Measurements from ENCODE around the gene GUCD1. TPM values are rescaled to one million over a fixed set of nuclear protein-coding genes. Genes with fewer than 3 reads are reported as not detected.

The GUCD1 gene
- total and polyA plus RNA-seq, 12 donors, result 75.4 to 162 (median 112) TPM

DNA sequence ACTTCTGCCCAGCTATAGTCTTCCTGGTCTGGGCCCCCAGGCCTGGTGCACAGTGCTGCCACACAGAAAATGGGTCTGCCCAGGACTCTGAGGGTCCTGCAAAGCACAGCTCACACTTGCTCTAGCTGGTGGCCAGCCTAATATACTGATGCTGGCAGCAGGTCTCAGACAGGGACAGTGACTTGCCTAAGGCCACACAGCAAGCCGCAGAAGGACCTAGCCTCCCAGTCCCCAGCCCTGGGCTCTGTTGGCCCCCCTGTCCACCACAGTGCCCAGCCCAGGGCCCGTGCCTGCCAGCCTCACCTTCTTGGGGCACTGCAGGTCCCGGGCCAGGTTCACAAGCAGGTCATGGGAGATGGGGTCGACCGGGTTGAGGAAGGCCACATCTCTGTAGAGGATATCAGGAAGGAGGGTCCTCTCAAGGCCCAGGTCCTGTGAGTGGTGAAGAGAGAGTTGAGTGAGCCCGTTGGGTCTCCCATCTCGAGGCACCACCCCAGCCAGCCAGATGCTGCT lies 34.6 kb upstream of the GUCD1 start:
- intact Hi-C loops (cut with DNase I), result no loop called here
- DNase-seq, result no peak
- H3K36me3 ChIP-seq (replicated peaks in 1 of 2), result no peaks in the 10 kb centered on the region
- 83 to 95% (median 91%) methylated on average over 2 to 7 of the region's 7 CpGs for WGBS, 4 donors
- no peaks in the 10 kb centered on the region for H3K9me3 ChIP-seq (replicated peaks in 1 of 3)
- TF ChIP-seq, protein P1, sequence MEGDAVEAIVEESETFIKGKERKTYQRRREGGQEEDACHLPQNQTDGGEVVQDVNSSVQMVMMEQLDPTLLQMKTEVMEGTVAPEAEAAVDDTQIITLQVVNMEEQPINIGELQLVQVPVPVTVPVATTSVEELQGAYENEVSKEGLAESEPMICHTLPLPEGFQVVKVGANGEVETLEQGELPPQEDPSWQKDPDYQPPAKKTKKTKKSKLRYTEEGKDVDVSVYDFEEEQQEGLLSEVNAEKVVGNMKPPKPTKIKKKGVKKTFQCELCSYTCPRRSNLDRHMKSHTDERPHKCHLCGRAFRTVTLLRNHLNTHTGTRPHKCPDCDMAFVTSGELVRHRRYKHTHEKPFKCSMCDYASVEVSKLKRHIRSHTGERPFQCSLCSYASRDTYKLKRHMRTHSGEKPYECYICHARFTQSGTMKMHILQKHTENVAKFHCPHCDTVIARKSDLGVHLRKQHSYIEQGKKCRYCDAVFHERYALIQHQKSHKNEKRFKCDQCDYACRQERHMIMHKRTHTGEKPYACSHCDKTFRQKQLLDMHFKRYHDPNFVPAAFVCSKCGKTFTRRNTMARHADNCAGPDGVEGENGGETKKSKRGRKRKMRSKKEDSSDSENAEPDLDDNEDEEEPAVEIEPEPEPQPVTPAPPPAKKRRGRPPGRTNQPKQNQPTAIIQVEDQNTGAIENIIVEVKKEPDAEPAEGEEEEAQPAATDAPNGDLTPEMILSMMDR (IDR thresholded peaks at IDR 0.05), result no peak
- no peak for TF ChIP-seq POLR2A (IDR thresholded peaks at IDR 0.05)
- H3K27me3 ChIP-seq, result no peaks in the 10 kb centered on the region
- H3K4me3 ChIP-seq, result no peak overlapping the region
- no peak overlapping the region for H3K27ac ChIP-seq
- H3K4me1 ChIP-seq (replicated peaks in 1 of 2), result peaks cover 3 to 4% of the 10 kb centered on the region in 2 donors

DNA sequence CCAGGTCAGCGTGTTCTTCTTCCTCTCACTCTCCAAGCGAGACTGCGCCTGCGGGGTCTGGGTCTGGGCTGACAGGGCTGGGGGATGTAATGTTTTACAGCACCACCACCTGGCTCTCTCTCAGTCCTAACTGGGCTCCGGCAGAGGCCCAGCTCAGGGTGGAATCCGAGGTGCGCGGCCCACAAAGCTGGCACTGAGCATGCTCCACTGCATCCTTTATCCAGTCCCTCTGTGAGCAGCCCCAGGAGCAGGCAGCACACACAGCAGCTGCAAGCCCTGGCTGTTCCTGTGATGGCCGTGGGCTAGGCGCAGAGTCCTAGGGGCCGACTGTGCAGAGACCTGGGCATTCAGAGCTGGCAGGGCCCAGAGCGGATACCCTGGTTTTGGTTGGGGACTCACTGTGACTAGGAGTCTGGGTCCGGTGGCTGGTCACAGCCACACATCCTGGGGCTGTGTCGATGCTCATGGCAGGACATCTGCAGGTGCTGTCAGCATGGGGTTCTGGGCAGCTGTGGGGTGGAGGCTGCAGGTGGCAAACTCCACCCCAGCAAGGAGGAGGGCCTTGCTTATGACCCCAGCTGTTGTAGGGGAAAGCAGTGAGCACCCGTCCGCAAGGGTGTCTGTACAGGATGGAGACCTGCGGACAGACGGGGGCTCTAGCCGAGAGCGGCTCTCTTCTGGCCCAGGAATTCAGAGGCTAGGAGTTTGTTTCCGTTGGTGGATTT lies 34.0 kb upstream of the GUCD1 start:
- intact Hi-C loops (cut with DNase I), result no loop called here
- Histone ChIP-seq H3K36me3 (replicated peaks in 1 of 2) (no peaks in the 10 kb centered on the region), H3K27ac (no peak overlapping the region), H3K9me3 (replicated peaks in 1 of 3) (no peaks in the 10 kb centered on the region), H3K27me3 (no peaks in the 10 kb centered on the region), H3K4me3 (no peak overlapping the region), H3K4me1 (replicated peaks in 1 of 2) (peaks cover 3 to 4% of the 10 kb centered on the region in 2 donors)
- peak in 1 of 7 donors; percentile 60 for DNase-seq
- WGBS, 4 donors, result 88 to 93% (median 93%) methylated on average over 5 to 21 of the region's 21 CpGs
- TF ChIP-seq, protein P1 (IDR thresholded peaks at IDR 0.05), result no peak
- no peak for TF ChIP-seq POLR2A (IDR thresholded peaks at IDR 0.05)

DNA sequence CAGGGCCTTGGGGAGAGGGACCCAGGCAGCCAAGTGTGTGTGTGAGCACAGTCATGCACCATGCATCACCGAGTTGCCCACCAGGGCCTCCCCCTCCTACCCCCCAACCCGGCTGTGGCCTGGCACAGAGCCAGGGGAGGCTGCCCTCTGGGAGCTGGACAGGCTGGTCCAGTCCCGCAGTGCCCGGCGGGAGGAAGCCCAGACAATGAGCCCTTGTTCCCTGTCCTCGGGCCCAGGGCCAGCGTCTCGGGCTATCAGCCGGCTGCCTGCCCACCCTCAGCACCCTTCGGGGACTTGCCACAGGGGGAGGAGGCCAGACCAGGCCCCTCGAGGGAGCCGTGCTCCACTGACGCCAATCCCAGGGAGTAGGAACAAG lies 33.4 kb upstream of the GUCD1 start:
- TF ChIP-seq, protein P1 (IDR thresholded peaks at IDR 0.05), result no peak
- TF ChIP-seq POLR2A (IDR thresholded peaks at IDR 0.05), result no peak

DNA sequence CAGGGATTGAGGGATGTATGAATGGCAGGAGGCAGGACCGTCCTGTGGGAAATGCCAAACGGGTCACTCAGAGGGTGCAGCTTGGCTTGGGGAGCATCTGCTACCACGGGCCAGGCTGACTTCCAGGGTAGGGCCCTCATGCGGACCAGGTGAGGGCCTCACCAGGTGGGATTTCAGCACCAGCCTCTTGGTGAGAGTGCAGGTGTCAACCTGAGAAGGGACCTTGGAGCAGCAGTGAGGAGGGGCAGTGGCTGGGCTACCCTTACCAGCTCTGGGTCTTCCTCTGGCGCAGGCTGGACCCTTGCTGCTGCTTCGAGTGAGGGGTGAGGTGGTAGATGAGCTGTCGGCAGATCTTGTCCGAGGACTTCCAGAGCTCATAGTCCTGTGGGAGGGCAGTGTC lies 33.0 kb upstream of the GUCD1 start:
- intact Hi-C loops (cut with DNase I), result no loop called here
- no peaks in the 10 kb centered on the region for H3K36me3 ChIP-seq (replicated peaks in 1 of 2)
- no peak overlapping the region for H3K27ac ChIP-seq

More for the DNA sequence above, 33.4 kb upstream of the GUCD1 start:
- no peaks in the 10 kb centered on the region for H3K9me3 ChIP-seq (replicated peaks in 1 of 3)
- whole genome bisulfite sequencing, 4 donors, result 66 to 88% (median 81%) methylated on average over 4 to 13 of the region's 13 CpGs
- H3K4me3 ChIP-seq, result no peak overlapping the region
- no peaks in the 10 kb centered on the region for H3K36me3 ChIP-seq (replicated peaks in 1 of 2)
- intact Hi-C loops (cut with DNase I), result no loop called here
- DNase-seq, result no peak
- peaks cover 3 to 4% of the 10 kb centered on the region in 2 donors for H3K4me1 ChIP-seq (replicated peaks in 1 of 2)
- no peaks in the 10 kb centered on the region for H3K27me3 ChIP-seq
- H3K27ac ChIP-seq, result no peak overlapping the region

More for the DNA sequence above, 33.0 kb upstream of the GUCD1 start:
- H3K9me3 ChIP-seq (replicated peaks in 1 of 3), result no peaks in the 10 kb centered on the region
- TF ChIP-seq, protein P1 (IDR thresholded peaks at IDR 0.05), result no peak
- TF ChIP-seq POLR2A (IDR thresholded peaks at IDR 0.05), result no peak
- no peak overlapping the region for H3K4me3 ChIP-seq
- WGBS, 4 donors, result 87 to 90% (median 87%) methylated on average over 3 to 8 of the region's 8 CpGs
- peaks cover 3 to 4% of the 10 kb centered on the region in 2 donors for H3K4me1 ChIP-seq (replicated peaks in 1 of 2)
- no peaks in the 10 kb centered on the region for H3K27me3 ChIP-seq
- DNase-seq, result no peak

Data from adrenal gland (tissue), 12 donors.